ENCODE measurements around the gene ZBTB20.

Gene ZBTB20

DNA sequence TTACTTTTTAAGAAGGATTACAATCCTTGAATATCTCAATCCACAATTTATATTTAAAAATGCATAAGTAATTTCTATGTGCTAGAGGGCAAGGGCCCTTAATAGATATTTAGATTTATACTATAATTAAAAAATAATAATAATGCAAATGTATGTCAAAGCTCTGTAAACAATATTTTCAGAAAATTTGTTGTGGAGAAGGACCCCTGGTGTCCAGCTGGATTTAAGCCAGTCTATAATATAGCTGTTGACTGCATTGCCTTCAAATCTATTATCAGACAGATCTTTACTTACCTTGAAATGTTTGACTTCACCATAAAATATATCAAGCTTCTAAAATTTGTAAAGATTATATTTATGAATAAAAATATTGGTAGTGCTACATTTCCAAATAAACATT, 65.6 kb downstream of the ZBTB20 start:
- DNase-seq (ENCODE audit: low read depth) = no peak
- H3K4me3 ChIP-seq (ENCODE audit: control insufficient read depth, low read depth, low read length) = no peak overlapping the region
- TF ChIP-seq CTCF (conservative IDR thresholded peaks at IDR 0.05; ENCODE audit: control insufficient read depth, insufficient read depth, low read depth, low read length) = no peak

DNA sequence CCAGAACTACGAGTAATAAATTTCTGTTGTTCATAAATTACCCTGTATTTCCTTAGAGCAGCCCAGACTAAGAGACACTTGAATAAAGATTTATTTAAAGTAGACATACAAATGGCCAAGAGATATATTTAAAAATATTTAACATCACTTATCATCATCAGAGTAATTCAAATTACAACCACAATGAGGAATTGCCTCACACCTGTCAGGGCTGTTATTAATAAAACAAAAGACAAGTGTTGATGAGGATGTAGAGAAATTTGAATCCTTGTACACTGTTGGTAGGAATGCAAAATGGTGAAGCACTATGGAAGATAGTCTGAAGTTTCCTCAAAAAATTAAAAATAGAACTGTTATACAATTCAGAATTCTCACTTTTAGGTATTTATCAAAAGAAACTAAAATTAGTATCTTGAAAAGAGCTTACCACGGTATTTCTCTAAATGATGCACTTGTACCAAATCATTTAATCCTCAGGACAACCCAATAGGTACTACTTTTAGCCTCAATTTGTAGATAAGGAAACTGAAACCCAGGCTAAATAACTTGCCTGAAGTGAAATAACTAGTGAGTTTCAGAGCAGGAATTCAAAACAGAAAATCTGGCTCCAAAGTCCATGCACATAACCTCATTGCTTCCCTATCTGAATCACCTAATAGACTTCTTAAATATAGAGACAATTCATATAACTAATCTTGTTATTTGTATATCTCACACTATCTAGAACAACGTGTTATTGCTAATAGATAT, 69.4 kb downstream of the ZBTB20 start:
- H3K4me3 ChIP-seq (ENCODE audit: control insufficient read depth, low read depth, low read length) = no peak overlapping the region
- TF ChIP-seq CTCF (conservative IDR thresholded peaks at IDR 0.05; ENCODE audit: control insufficient read depth, insufficient read depth, low read depth, low read length) = no peak
- no peak for DNase-seq (ENCODE audit: low read depth)

DNA sequence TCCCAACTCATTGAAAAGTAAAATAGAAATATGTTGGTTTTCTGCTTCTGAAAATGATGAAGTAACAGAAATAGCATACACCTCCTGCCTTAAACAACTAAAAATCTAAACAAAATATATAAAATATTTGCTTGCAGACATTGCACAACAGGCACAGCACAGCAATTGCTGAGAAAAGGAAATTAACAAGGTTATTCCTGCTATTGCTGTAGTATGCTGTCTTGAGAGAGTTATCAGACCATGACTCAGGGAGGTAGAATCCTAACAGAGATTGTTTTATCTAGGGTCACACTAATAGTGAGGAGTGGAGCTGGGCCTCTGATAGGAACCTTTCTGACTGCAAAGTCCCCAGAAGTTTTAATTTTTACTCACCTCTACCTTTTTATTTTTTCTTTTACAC, 72.6 kb downstream of the ZBTB20 start:
- no peak for TF ChIP-seq CTCF (conservative IDR thresholded peaks at IDR 0.05; ENCODE audit: control insufficient read depth, insufficient read depth, low read depth, low read length)
- no peak for DNase-seq (ENCODE audit: low read depth)
- no peak overlapping the region for H3K4me3 ChIP-seq (ENCODE audit: control insufficient read depth, low read depth, low read length)

DNA sequence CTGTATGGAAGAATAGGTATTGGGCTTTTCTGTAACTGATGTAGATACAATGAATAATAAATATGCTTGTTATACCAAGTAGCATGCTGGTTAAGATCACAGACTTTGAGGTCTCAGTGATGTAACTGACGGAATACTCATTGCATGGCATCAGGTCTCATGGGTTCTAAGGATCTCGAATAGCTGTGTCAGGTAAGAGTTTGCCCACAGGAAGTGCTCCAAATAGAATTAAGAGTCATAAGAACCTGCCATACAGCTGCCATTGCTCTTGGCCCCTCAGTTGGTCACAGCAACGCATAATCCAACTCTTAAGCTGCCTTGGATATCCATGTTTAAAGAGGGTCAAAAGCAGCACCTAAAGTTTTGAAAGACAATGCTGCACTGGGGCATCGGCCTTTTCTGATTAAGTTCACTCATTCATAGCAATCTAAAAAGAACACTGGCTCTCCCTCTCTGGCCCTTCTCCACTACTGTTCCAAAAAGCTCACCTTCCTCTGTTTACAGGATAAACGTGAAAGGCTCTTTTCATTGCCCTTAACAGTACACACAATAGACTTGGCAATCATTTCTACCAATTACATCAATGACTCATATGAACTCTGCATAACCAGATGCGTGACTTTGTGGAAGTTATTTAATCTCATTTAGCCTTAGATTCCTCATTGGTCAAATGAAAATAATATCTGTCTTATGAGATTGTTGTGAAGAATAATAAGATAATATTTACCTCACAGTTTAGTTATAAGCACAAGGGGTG, 74.6 kb downstream of the ZBTB20 start:
- DNase-seq (ENCODE audit: low read depth) = peak; percentile 70
- no peak for TF ChIP-seq CTCF (conservative IDR thresholded peaks at IDR 0.05; ENCODE audit: control insufficient read depth, insufficient read depth, low read depth, low read length)
- H3K4me3 ChIP-seq (ENCODE audit: control insufficient read depth, low read depth, low read length) = no peak overlapping the region

- no peak overlapping the region for H3K4me3 ChIP-seq (ENCODE audit: control insufficient read depth, low read depth, low read length)
- DNase-seq (ENCODE audit: low read depth) = peak; percentile 39
- TF ChIP-seq CTCF (conservative IDR thresholded peaks at IDR 0.05; ENCODE audit: control insufficient read depth, insufficient read depth, low read depth, low read length) = no peak
Measured at GRCh38 chr3:115071601-115072000, 75.5 kb downstream of the ZBTB20 start.

- no peak for TF ChIP-seq CTCF (conservative IDR thresholded peaks at IDR 0.05; ENCODE audit: control insufficient read depth, insufficient read depth, low read depth, low read length)
- DNase-seq (ENCODE audit: low read depth) = no peak
- no peak overlapping the region for H3K4me3 ChIP-seq (ENCODE audit: control insufficient read depth, low read depth, low read length)
Measured at GRCh38 chr3:115071166-115071565, 75.9 kb downstream of the ZBTB20 start.
